ENCODE measurements around the gene ABHD12. TPM values are rescaled to one million over a fixed set of nuclear protein-coding genes. Genes with fewer than 3 reads are reported as not detected.
"Not testable (repeated sequence)": the region's sequence is repeated elsewhere in the genome, so short reads cannot be mapped to it uniquely, and the experiment has no call there.

Gene ABHD12
- total RNA-seq, 1 donor from 2014 or later = 79.3 TPM

DNA sequence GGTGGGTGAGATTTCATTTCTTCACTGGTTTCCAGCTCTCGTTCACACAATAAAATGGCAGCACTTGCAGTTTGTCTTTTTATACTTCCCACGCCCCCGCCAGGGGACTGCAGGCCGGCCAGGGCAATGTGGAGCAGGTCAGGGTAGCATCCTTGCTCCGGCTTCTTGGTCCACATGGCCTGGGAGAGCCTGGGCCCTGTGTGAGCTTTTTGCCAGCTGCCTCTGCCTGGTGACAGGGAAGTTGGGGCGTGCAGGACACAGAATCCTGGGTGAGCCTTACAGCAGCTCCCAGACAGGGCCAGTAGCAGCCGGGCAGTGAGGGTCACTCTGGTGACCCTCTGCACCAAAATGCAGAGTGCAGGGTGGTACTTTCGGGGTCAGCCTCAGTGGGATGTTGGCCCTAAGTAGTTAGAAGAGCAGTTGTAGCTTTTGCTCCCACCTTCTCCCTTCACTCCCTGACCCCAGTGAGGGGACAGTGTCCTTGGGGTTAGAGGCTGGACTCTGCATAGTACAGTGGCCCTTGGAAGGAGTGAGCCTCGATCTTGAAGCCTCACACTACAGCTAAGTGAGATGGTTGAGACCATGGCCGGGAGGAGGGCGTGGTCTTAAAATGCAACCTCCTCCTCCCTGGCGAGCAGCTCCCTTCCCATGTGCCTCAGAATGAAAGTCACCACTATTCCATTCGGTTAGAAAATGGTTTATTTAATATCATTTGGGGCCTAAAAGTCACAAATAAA is 119.0 kb downstream of the ABHD12 start:
- H3K4me3 ChIP-seq (ENCODE audit: low read depth, low read length) = no peak overlapping the region
- DNase-seq (ENCODE audit: low read depth) = no peak
- TF ChIP-seq, protein P1, sequence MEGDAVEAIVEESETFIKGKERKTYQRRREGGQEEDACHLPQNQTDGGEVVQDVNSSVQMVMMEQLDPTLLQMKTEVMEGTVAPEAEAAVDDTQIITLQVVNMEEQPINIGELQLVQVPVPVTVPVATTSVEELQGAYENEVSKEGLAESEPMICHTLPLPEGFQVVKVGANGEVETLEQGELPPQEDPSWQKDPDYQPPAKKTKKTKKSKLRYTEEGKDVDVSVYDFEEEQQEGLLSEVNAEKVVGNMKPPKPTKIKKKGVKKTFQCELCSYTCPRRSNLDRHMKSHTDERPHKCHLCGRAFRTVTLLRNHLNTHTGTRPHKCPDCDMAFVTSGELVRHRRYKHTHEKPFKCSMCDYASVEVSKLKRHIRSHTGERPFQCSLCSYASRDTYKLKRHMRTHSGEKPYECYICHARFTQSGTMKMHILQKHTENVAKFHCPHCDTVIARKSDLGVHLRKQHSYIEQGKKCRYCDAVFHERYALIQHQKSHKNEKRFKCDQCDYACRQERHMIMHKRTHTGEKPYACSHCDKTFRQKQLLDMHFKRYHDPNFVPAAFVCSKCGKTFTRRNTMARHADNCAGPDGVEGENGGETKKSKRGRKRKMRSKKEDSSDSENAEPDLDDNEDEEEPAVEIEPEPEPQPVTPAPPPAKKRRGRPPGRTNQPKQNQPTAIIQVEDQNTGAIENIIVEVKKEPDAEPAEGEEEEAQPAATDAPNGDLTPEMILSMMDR (conservative IDR thresholded peaks at IDR 0.05; ENCODE audit: low read depth, low read length) = no peak

DNA sequence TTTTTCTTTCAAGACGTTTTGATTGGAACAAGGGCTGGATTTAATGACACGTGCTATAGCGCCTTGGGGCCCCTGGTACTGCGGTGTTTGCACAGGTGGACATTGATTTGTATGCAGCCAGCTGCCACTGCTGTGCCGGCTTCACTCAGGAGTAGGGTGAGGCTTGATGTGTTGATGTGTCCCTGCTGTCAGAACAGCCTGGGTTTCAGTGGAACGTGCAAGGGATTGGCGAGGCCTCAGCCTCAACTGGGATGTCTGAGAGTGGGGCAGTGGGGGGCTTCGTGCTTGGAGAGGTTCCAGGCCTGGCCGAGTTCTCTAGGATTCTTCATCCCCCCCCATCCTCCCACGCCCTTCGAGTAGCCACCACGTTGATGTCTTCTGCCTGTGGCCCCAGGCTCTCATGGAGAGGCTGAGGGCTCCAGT is 119.8 kb downstream of the ABHD12 start:
- TF ChIP-seq, protein P1 (conservative IDR thresholded peaks at IDR 0.05; ENCODE audit: low read depth, low read length) = no peak
- no peak for DNase-seq (ENCODE audit: low read depth)
- H3K4me3 ChIP-seq (ENCODE audit: low read depth, low read length) = no peak overlapping the region

DNA sequence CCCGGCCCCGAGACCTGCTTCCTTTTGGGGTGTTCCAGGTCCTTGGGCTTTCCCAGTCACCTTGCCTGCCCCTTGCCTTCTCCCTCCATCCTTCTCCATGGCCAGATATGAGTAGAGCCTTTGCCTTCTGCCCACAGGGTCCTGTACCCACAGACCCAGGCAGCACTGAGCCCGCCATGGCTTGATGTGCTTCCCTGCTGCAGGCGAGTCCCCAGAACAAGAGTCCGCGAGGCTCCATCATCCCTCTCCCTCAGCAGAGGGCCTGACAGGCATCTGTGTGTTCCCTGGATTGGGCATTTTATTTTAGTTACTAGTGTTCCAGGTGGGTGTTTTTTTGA is 120.8 kb downstream of the ABHD12 start:
- TF ChIP-seq, protein P1 (conservative IDR thresholded peaks at IDR 0.05; ENCODE audit: low read depth, low read length) = no peak
- DNase-seq (ENCODE audit: low read depth) = no peak
- no peak overlapping the region for H3K4me3 ChIP-seq (ENCODE audit: low read depth, low read length)

DNA sequence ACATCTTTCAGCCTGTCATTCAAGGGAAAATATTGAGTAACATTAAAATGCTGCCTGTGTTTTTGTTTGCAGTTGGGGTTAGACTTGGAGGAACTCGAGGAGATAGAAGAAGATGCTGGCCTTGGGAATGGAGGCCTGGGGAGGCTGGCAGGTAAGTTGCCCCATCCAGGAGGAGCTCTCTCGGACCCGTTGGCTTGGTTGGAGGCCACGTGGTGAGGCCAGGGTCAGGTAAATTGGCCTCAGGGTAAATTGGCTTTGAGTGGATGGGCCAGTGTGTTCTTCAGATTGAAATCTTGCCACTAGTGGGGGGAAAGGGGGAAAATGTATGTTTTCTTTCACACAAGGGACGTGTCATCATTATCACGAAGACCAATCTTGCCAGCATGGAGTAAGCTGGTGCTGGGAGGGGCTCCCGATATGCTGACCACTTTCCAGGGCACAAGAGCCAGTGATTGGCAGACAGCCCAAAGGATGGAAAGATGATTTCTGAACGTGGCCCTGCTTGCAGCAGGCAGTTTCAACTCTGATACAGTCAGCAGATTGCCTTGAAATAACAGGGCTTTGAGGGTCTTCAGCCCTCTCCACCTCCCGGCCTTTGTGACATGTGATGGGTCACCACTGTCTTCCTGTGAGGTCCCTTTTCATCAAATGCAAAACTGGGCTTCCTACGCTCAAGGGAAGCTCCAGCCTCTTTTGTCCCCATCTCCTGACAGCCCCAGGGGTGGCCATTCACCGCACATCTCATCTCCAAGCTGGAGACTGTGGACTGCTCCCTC is 121.4 kb downstream of the ABHD12 start:
- TF ChIP-seq, protein P1 (conservative IDR thresholded peaks at IDR 0.05; ENCODE audit: low read depth, low read length) = no peak
- H3K4me3 ChIP-seq (ENCODE audit: low read depth, low read length) = no peak overlapping the region
- DNase-seq (ENCODE audit: low read depth) = no peak

DNA sequence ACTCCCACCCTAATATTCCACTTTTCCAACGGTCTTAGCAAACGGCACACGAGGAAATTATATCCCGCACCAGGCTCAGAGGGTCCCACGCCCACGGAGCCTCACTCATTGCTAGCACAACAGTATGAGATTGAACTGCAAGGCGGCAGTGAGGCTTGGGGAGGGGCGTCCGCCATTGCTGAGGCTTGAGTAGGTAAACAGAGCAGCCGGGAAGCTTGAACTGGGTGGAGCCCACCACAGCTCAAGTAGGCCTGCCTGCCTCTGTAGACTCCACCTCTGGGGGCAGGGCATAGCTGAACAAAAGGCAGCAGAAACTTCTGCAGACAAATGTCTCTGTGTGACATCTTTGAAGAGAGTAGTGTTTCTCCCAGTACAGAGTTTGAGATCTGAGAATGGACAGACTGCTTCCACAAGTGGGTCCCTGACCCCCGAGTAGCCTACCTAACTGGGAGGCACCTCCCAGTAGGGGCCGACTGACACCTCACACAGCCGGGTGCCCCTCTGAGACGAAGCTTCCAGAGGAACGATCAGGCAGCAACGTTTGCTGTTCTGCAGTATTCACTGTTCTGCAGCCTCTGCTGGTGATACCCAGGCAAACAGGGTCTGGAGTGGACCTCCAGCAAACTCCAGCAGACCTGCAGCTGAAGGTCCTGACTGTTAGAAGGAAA is 129.7 kb downstream of the ABHD12 start:
- not testable (repeated sequence) for H3K4me3 ChIP-seq (ENCODE audit: low read depth, low read length); DNase-seq (ENCODE audit: low read depth)

DNA sequence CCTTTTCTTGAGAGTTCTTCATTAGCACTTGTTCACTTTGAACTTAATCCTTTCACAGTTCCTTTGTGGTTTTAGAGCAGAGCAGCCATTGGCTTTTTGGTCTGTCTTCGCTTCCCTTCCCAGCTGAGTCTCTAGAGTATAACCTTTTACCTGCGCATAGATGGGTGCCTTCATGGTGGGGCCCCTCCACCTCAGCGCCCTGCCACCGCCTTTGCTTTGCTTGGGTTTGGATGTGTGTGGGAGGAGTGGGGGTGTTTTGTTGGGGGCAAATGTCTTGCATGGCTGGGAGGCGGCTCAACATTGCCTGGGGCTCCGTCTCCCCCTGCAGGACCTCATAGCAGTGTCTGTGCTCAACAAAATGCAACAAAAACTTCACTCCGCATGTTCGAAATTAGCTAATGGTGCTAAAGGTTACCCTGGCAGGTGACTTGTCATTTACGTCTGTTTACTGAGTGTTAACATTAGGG is 130.8 kb downstream of the ABHD12 start:
- TF ChIP-seq, protein P1 (conservative IDR thresholded peaks at IDR 0.05; ENCODE audit: low read depth, low read length) = no peak
- H3K4me3 ChIP-seq (ENCODE audit: low read depth, low read length) = no peak overlapping the region
- no peak for DNase-seq (ENCODE audit: low read depth)

DNA sequence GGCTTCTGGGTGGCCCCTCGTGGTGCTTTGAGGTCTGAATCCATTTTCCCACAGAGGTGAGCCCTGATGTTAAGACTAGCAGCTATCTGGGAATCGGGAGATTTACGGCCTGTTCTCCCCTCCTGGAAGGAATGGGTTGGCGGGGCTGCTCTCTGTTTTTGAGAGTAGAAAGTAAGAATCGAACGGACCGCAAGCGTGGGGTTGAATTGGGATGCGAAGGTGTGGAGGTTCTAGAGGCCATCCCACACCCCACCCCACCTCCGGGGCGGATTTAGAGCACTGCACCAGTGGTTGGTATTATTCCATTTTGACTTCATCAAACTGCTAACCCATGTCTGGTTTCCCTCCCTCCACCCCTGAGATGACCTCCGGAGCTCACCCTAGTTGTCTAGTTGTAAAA is 131.3 kb downstream of the ABHD12 start:
- no peak overlapping the region for H3K4me3 ChIP-seq (ENCODE audit: low read depth, low read length)
- TF ChIP-seq, protein P1 (conservative IDR thresholded peaks at IDR 0.05; ENCODE audit: low read depth, low read length) = no peak
- no peak for DNase-seq (ENCODE audit: low read depth)
